Stimulated activated CD8-positive, alpha-beta memory T cell treated with anti-CD3 and anti-CD28 coated beads, Interleukin-7, amount 100 ng/mL, for 24 hours (primary cell): Measurements from ENCODE around the gene PCCA.
"Not testable (repeated sequence)": the region's sequence is repeated elsewhere in the genome, so short reads cannot be mapped to it uniquely, and the experiment has no call there.

ENCODE experiments used
- DNase-seq: peaks from one replicate; pipeline ENCODE4 v3.0.0-alpha.2; 2020; ENCODE audit warnings: low read depth

Gene PCCA

GRCh38 chr13:100306434-100306999 is 217.6 kb downstream of the PCCA start:
- no peak for DNase-seq

GRCh38 chr13:100314132-100314910 is 225.4 kb downstream of the PCCA start:
- no peak for DNase-seq

- no peak for DNase-seq
Observed at GRCh38 chr13:100315522-100315921, 226.6 kb downstream of the PCCA start.

GRCh38 chr13:100318473-100318872 is 229.6 kb downstream of the PCCA start:
- not testable (repeated sequence) for DNase-seq

GRCh38 chr13:100323937-100324336 is 235.0 kb downstream of the PCCA start:
- no peak for DNase-seq

GRCh38 chr13:100330662-100331061 is 241.8 kb downstream of the PCCA start:
- no peak for DNase-seq

GRCh38 chr13:100333141-100333540 is 244.2 kb downstream of the PCCA start:
- no peak for DNase-seq

- DNase-seq = no peak
Observed at GRCh38 chr13:100334214-100334613, 245.3 kb downstream of the PCCA start.

GRCh38 chr13:100336795-100337516 is 248.1 kb downstream of the PCCA start:
- no peak for DNase-seq

GRCh38 chr13:100338275-100338674 is 249.4 kb downstream of the PCCA start:
- no peak for DNase-seq

GRCh38 chr13:100339411-100339940 is 250.6 kb downstream of the PCCA start:
- no peak for DNase-seq

GRCh38 chr13:100340865-100341264 is 252.0 kb downstream of the PCCA start:
- DNase-seq = no peak

GRCh38 chr13:100341327-100341726 is 252.4 kb downstream of the PCCA start:
- DNase-seq = no peak

- no peak for DNase-seq
Observed at GRCh38 chr13:100344544-100344943, 255.7 kb downstream of the PCCA start.

GRCh38 chr13:100347968-100348367 is 259.1 kb downstream of the PCCA start:
- DNase-seq = no peak

GRCh38 chr13:100349594-100349993 is 260.7 kb downstream of the PCCA start:
- DNase-seq = no peak

- DNase-seq = no peak
Observed at GRCh38 chr13:100350601-100351000, 261.7 kb downstream of the PCCA start.

GRCh38 chr13:100356426-100356825 is 267.5 kb downstream of the PCCA start:
- no peak for DNase-seq

- no peak for DNase-seq
Observed at GRCh38 chr13:100356889-100357288, 268.0 kb downstream of the PCCA start.

GRCh38 chr13:100357764-100358163 is 268.9 kb downstream of the PCCA start:
- DNase-seq = no peak

GRCh38 chr13:100361504-100361903 is 272.6 kb downstream of the PCCA start:
- DNase-seq = no peak

GRCh38 chr13:100362371-100362770 is 273.5 kb downstream of the PCCA start:
- DNase-seq = no peak

- DNase-seq = no peak
Observed at GRCh38 chr13:100362781-100363180, 273.9 kb downstream of the PCCA start.
